A549 (cell line): Measurements from ENCODE around the gene CPA4. TPM values are rescaled to one million over a fixed set of nuclear protein-coding genes. Genes with fewer than 3 reads are reported as not detected.

Experiments used
- ATAC-seq, 2 experiments: fragments of 200-7000 bp in 1 of 2; fragments of >200 bp in 1 of 2; cut with Nextera tagmentation in 1 of 2; cut with Tn5 transposase in 1 of 2; 3 replicates each; pipeline versions ENCODE4 v1.8.0 to v1.9.1; 2018 to 2020; ENCODE audit warnings: mild to moderate bottlenecking in 1 of 2, moderate library complexity in 1 of 2
- CTCF ChIA-PET: fragments of 300-600 bp; sonication (Branson Sonifier 250); formaldehyde crosslinking; extraction: SDS; loops from one replicate; lab custom pipeline; 2021; ENCODE audit warnings: antibody characterized with exemption, inconsistent platforms; lab: Yijun Ruan, JAX
- POLR2A ChIA-PET: fragments of 350-600 bp; formaldehyde crosslinking; extraction: SDS; loops from one replicate; lab custom pipeline; 2021; ENCODE audit warnings: antibody characterized with exemption, inconsistent platforms; lab: Yijun Ruan, JAX
- DNase-seq, 2 experiments: peaks; one replicate each; pipeline versions ENCODE4 v3.0.0 to v3.0.0-alpha.2; 2011 to 2016; ENCODE audit warnings: low read depth in 1 of 2, low spot score in 1 of 2
- FAIRE-seq: peaks from 2 replicates; lab custom pipeline; 2011; peaks lifted over from hg19 to GRCh38; lab: Jason Lieb, UNC
- H3K27ac ChIP-seq, 2 experiments: fragments of >200 bp; sonication (Bioruptor Twin); formaldehyde crosslinking; 3 replicates each; pipeline ENCODE4 v1.5.1; 2016 to 2017
- H3K4me1 ChIP-seq: fragments of >200 bp; sonication (Bioruptor Twin); formaldehyde crosslinking; 3 replicates; pipeline ENCODE4 v1.6.1; 2016
- H3K4me2 ChIP-seq: fragments of >200 bp; sonication (Bioruptor Twin); formaldehyde crosslinking; 3 replicates; pipeline ENCODE4 v1.6.1; 2016
- H3K4me3 ChIP-seq: fragments of >200 bp; sonication (Bioruptor Twin); formaldehyde crosslinking; 3 replicates; pipeline ENCODE4 v1.5.1; 2016
- H3K9me3 ChIP-seq: fragments of >200 bp; sonication (Bioruptor Twin); formaldehyde crosslinking; 3 replicates; pipeline ENCODE4 v1.6.1; 2016
- ATOH8 ChIP-seq: fragments of 250-450 bp; sonication (Bioruptor Pico); IDR thresholded peaks from 2 replicates; pipeline ENCODE4 v1.5.0; 2020; ENCODE audit warnings: low read depth, mild to moderate bottlenecking, moderate library complexity
- CBX2 ChIP-seq: fragments of 200-600 bp; sonication (generic); IDR thresholded peaks from 2 replicates; pipeline ENCODE4 v1.6.1; 2016; ENCODE audit warnings: low read depth, mild to moderate bottlenecking, borderline replicate concordance
- CBX8 ChIP-seq: fragments of 200-600 bp; sonication (generic); IDR thresholded peaks from 2 replicates; pipeline ENCODE4 v1.6.1; 2016
- CEBPB ChIP-seq, 2 experiments: fragments of >200 bp in 1 of 2; sonication (Bioruptor Twin) in 1 of 2; formaldehyde crosslinking in 1 of 2; IDR thresholded peaks; 2 replicates each; pipeline ENCODE4 v1.6.1; 2012 to 2016
- CHD2 ChIP-seq: fragments of 150-350 bp; IDR thresholded peaks from 2 replicates; pipeline ENCODE4 v1.6.1; 2014; ENCODE audit warnings: low read length; ENCODE audit not compliant: partially characterized antibody
- CHD4 ChIP-seq: fragments of 200-600 bp; sonication (generic); IDR thresholded peaks from 2 replicates; pipeline ENCODE4 v1.6.1; 2016; ENCODE audit warnings: antibody characterized with exemption, mild to moderate bottlenecking, borderline replicate concordance
- EHF ChIP-seq: fragments of 250-450 bp; sonication (Bioruptor Pico); IDR thresholded peaks from 2 replicates; pipeline ENCODE4 v1.5.0; 2020; ENCODE audit warnings: mild to moderate bottlenecking
- EP300 ChIP-seq, 2 experiments: fragments of >200 bp; sonication (Bioruptor Twin); formaldehyde crosslinking; IDR thresholded peaks; 2 replicates in 1 of 2; 3 replicates in 1 of 2; pipeline ENCODE4 v1.6.1; 2016 to 2017
- FOSB ChIP-seq: fragments of 250-450 bp; sonication (Bioruptor Pico); IDR thresholded peaks from 2 replicates; pipeline ENCODE4 v1.5.0; 2020; ENCODE audit warnings: mild to moderate bottlenecking, moderate library complexity
- FOSL2 ChIP-seq, 2 experiments: fragments of 450-650 bp in 1 of 2; fragments of >200 bp in 1 of 2; sonication (Bioruptor Twin) in 1 of 2; formaldehyde crosslinking; IDR thresholded peaks; 2 replicates each; pipeline versions ENCODE4 v1.5.0 to v1.6.1; 2016 to 2020; ENCODE audit warnings: mild to moderate bottlenecking in 1 of 2, moderate library complexity in 1 of 2
- GATA3 ChIP-seq: IDR thresholded peaks from 2 replicates; pipeline ENCODE4 v1.6.1; 2012; ENCODE audit warnings: borderline replicate concordance
- HDAC2 ChIP-seq: fragments of 200-600 bp; sonication (generic); IDR thresholded peaks from 2 replicates; pipeline ENCODE4 v1.6.1; 2016
- HES2 ChIP-seq: fragments of >200 bp; sonication (Bioruptor Twin); formaldehyde crosslinking; IDR thresholded peaks from 2 replicates; pipeline ENCODE4 v1.6.1; 2016
- HMGXB4 ChIP-seq: fragments of 250-450 bp; sonication (Bioruptor Pico); IDR thresholded peaks from 2 replicates; pipeline ENCODE4 v1.5.0; 2021; ENCODE audit warnings: mild to moderate bottlenecking, moderate library complexity, borderline replicate concordance
- HOXA7 ChIP-seq: fragments of 250-450 bp; sonication (Bioruptor Pico); IDR thresholded peaks from 2 replicates; pipeline ENCODE4 v1.5.0; 2020; ENCODE audit warnings: mild to moderate bottlenecking, moderate library complexity
- HOXB13 ChIP-seq: fragments of 250-450 bp; sonication (Bioruptor Pico); IDR thresholded peaks from 2 replicates; pipeline ENCODE4 v1.5.0; 2020; ENCODE audit warnings: low read depth, mild to moderate bottlenecking, moderate library complexity
- HOXB5 ChIP-seq: fragments of 250-450 bp; sonication (Bioruptor Pico); IDR thresholded peaks from 2 replicates; pipeline ENCODE4 v1.5.0; 2020; ENCODE audit warnings: mild to moderate bottlenecking, moderate library complexity
- JUN ChIP-seq, 2 experiments: fragments of >200 bp; sonication (Bioruptor Twin); formaldehyde crosslinking; IDR thresholded peaks; 2 replicates in 1 of 2; 3 replicates in 1 of 2; pipeline ENCODE4 v1.6.1; 2016 to 2017
- MAFK ChIP-seq: fragments of 450-650 bp; IDR thresholded peaks from 2 replicates; pipeline ENCODE4 v1.6.1; 2014; ENCODE audit not compliant: partially characterized antibody
- MAZ ChIP-seq: fragments of 150-350 bp; IDR thresholded peaks from 2 replicates; pipeline ENCODE4 v1.6.1; 2014; ENCODE audit warnings: antibody characterized with exemption, low read depth, low read length, borderline replicate concordance
- MYC ChIP-seq: IDR thresholded peaks from 2 replicates; pipeline ENCODE4 v1.6.1; 2012; ENCODE audit warnings: mild to moderate bottlenecking, inconsistent platforms, low read length, improper control_type of control experiment, borderline replicate concordance
- NFE2L2 ChIP-seq: fragments of 150-350 bp; conservative IDR thresholded peaks from 2 replicates; pipeline ENCODE4 v1.6.1; 2014; ENCODE audit warnings: low read length
- RARB ChIP-seq: fragments of 250-450 bp; sonication (Bioruptor Pico); IDR thresholded peaks from 2 replicates; pipeline ENCODE4 v1.8.0; 2021; ENCODE audit warnings: mild to moderate bottlenecking, moderate library complexity
- REST ChIP-seq: fragments of 200-600 bp; sonication (generic); IDR thresholded peaks from 2 replicates; pipeline ENCODE4 v1.6.1; 2016; ENCODE audit warnings: antibody characterized with exemption, mild to moderate bottlenecking, moderate library complexity
- RFX5 ChIP-seq: fragments of 450-650 bp; IDR thresholded peaks from 2 replicates; pipeline ENCODE4 v1.7.1; 2014; ENCODE audit warnings: antibody characterized with exemption, mild to moderate bottlenecking, moderate library complexity
- SMC3 ChIP-seq: fragments of >200 bp; sonication (Bioruptor Twin); formaldehyde crosslinking; IDR thresholded peaks from 3 replicates; pipeline ENCODE4 v1.6.1; 2018; ENCODE audit warnings: inconsistent platforms
- SREBF2 ChIP-seq: fragments of 450-650 bp; IDR thresholded peaks from 2 replicates; pipeline ENCODE4 v1.6.1; 2014; ENCODE audit warnings: mild to moderate bottlenecking, moderate library complexity
- TP53 ChIP-seq: fragments of 250-450 bp; sonication (Bioruptor Pico); IDR thresholded peaks from 2 replicates; pipeline ENCODE4 v1.5.0; 2021; ENCODE audit warnings: mild to moderate bottlenecking, moderate library complexity
- ZC3H11A ChIP-seq: fragments of 450-650 bp; IDR thresholded peaks from 2 replicates; pipeline ENCODE4 v1.6.1; 2014; ENCODE audit warnings: antibody characterized with exemption, mild to moderate bottlenecking
- ZFP36 ChIP-seq: fragments of 450-650 bp; IDR thresholded peaks from 2 replicates; pipeline ENCODE4 v1.6.1; 2014; ENCODE audit warnings: borderline replicate concordance; ENCODE audit not compliant: partially characterized antibody
- WGBS: methylation state at CpG from one replicate; pipeline ENCODE4 v1.1.6; 2017; ENCODE audit errors: missing lambda C conversion rate; 5-methylcytosine and 5-hydroxymethylcytosine counted together
- polyA plus RNA-seq, 4 experiments: library from polyadenylated mRNA; depleted of rRNA in 3 of 4; stranded (reverse); fragments of >200 nt; fragmentation: RNase III in 1 of 4; extraction: RNeasy Plus Mini Kit Qiagen cat#74134 plus additional on column Dnase treatment in 1 of 4; gene quantifications; 2 replicates in 3 of 4; 3 replicates in 1 of 4; pipeline ENCODE4 v1.2.3, GENCODE V29; 2011 to 2017

CPA4 gene
- polyA plus RNA-seq, 2 of the 4 experiments (the other 2 are of a cell fraction) = 1.0 to 7.7 TPM

- TF ChIP-seq MAZ (no peak), CHD2 (no peak), CBX2 (no peak)
Observed at GRCh38 chr7:130334274-130334673, 41.3 kb downstream of the CPA4 start (continued).

GRCh38 chr7:130337410-130337971, 44.5 kb downstream of the CPA4 start:
- H3K4me2 ChIP-seq = no peak overlapping the region
- H3K9me3 ChIP-seq = 0 out of 3 replicates have a peak, but pooled peaks cover 9% of the 10 kb centered on the region
- DNase-seq (no peak), ATAC-seq (peak in 1 of 2 experiments; percentile 26; a peak in 1 of 6 replicates), FAIRE-seq (no peak)
- no peak overlapping the region for H3K4me3 ChIP-seq
- CTCF ChIA-PET = interaction anchor here (1.2 to 1.3 kb wide), 3 partner anchors 10 to 94 kb away, joined by 3 to 6 read pairs (median 4); no protein-coding TSS in a partner anchor
- POLR2A ChIA-PET = no interaction called here
- H3K4me1 ChIP-seq = no peaks in the 10 kb centered on the region
- no peak overlapping the region for H3K27ac ChIP-seq
- WGBS = 69% methylated on average over 5 of the region's 6 CpGs
- no peak for TF ChIP-seq GATA3
- no peak for TF ChIP-seq FOSB (CRISPR knock-in tag)
- no peak for TF ChIP-seq EHF (CRISPR knock-in tag)
- no peak for TF ChIP-seq ZC3H11A
- TF ChIP-seq HMGXB4 (CRISPR knock-in tag) = no peak
- no peak for TF ChIP-seq HOXB13 (CRISPR knock-in tag)
- TF ChIP-seq CHD4 = no peak
- no peak for TF ChIP-seq SREBF2
- no peak for TF ChIP-seq HES2
- no peak for TF ChIP-seq RARB (CRISPR knock-in tag)
- TF ChIP-seq EP300 (IDR thresholded peaks at IDR 0.05) = no peak
- no peak for TF ChIP-seq HDAC2
- no peak for TF ChIP-seq CBX8
- TF ChIP-seq HOXB5 (CRISPR knock-in tag) = no peak
- TF ChIP-seq FOSL2 (IDR thresholded peaks at IDR 0.05) = no peak
- TF ChIP-seq FOSL2 (CRISPR knock-in tag; IDR thresholded peaks at IDR 0.05) = no peak
- TF ChIP-seq CEBPB (IDR thresholded peaks at IDR 0.05) = no peak

GRCh38 chr7:130338233-130338632, 45.3 kb downstream of the CPA4 start:
- no peak overlapping the region for H3K4me2 ChIP-seq
- DNase-seq = no peak
- H3K4me1 ChIP-seq = no peaks in the 10 kb centered on the region
- no peak for FAIRE-seq
- no peak overlapping the region for H3K27ac ChIP-seq
- no peak overlapping the region for H3K4me3 ChIP-seq
- no peak for ATAC-seq
- ChIA-PET POLR2A (no interaction called here), CTCF (interaction anchor here (0.7 to 1.2 kb wide), 2 partner anchors 15 to 95 kb away, joined by 3 read pairs; no protein-coding TSS in a partner anchor)
- 0 out of 3 replicates have a peak, but pooled peaks cover 9% of the 10 kb centered on the region for H3K9me3 ChIP-seq
- WGBS = 87% methylated on average over 3 of the region's 3 CpGs
- TF ChIP-seq HOXB13 (CRISPR knock-in tag) (no peak), RFX5 (no peak), HOXA7 (CRISPR knock-in tag) (no peak), TP53 (no peak), JUN (IDR thresholded peaks at IDR 0.05) (no peak), ATOH8 (CRISPR knock-in tag) (no peak), CBX8 (no peak), MAFK (no peak), NFE2L2 (no peak), ZFP36 (no peak), MYC (no peak), REST (no peak), SMC3 (no peak), MAZ (no peak)
